Medulla oblongata (tissue), 1 donor: Measurements from ENCODE around the gene CTDP1.

Experiments
- DNase-seq: peaks from one replicate; pipeline ENCODE4 v3.0.0-alpha.2; 2015; ENCODE audit errors: extremely low spot score

Gene CTDP1

DNA sequence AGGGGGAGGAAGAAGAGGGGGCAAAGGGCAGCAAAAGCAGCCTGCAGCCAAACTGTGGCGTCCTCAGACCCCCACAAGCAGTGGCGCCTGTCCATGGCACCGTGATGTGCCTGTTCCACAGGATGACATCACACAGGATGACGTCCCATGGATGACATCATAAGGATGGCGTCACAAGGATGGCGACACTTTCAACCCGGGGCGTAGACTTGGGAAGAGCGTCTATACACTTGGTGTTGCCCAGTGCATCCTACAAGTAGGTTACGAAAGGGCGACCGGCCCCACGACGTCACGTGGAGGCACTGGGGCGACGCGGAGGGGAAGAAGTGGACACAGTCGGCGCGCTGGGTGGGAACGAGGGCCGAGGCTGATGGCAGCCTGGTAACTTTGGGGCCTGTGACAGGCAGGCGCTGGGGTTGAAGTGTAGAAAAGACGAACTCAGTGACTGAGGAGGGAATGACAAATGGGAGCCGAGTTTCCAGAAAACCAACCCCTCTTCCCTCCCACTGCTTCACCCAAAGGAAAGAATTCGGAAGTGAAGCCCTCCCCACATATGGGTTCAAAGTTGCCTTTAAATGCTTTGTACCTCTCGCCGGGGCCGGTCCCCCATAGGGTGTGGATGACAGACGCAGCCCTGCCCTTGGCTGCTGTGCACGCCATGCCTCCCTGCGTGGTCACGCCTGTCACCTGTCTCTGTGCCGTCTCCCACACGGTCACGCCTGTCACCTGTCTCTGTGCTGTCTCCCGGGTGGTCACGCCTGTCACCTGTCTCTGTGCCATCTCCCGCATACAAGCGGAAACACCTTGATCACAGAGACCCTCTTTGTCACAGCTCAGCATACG, 104.7 kb downstream of the CTDP1 start:
- DNase-seq = no peak

- DNase-seq = no peak
Observed at GRCh38 chr18:79784965-79785770, 105.6 kb downstream of the CTDP1 start.

- DNase-seq = no peak
Observed at GRCh38 chr18:79785831-79786230, 106.2 kb downstream of the CTDP1 start.

- no peak for DNase-seq
Observed at GRCh38 chr18:79786304-79786703, 106.7 kb downstream of the CTDP1 start.

DNA sequence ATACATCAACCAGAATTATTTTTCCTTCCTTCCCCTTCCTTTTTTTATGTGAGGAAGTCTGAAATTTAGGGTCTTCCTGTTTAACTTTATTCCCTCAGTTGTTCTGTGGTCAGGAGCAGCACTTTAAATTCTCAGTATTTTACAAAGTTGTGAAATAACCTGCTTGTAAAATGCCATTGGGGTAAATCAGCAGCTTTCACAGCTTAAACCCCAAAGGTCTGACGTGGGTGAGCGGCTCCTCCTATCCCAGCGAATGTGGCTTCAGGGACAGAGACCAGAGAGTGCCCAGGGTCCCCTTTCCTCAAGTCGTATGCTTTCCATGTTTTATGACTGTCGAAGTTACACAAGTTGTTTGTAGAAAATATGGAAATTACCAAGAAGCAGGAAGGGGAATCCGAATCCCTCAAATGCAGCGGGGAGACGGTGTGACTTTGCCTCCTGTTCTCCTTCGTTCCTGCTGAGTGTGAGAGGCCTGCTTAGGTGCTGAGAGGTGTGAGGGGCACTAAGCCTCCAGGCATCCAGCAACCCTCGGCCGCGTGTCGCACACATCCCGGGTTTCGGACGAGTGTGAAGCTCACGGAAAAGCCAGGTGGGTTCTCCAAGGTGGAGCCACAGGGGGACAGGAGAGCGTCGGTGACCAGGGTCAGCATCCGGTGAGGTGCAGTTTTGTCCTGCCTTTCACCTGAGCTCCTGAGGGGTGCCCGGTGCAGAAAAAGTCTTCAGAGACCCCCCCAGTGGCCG, 107.4 kb downstream of the CTDP1 start:
- DNase-seq = no peak

GRCh38 chr18:79787527-79787864, 107.9 kb downstream of the CTDP1 start:
- no peak for DNase-seq

DNA sequence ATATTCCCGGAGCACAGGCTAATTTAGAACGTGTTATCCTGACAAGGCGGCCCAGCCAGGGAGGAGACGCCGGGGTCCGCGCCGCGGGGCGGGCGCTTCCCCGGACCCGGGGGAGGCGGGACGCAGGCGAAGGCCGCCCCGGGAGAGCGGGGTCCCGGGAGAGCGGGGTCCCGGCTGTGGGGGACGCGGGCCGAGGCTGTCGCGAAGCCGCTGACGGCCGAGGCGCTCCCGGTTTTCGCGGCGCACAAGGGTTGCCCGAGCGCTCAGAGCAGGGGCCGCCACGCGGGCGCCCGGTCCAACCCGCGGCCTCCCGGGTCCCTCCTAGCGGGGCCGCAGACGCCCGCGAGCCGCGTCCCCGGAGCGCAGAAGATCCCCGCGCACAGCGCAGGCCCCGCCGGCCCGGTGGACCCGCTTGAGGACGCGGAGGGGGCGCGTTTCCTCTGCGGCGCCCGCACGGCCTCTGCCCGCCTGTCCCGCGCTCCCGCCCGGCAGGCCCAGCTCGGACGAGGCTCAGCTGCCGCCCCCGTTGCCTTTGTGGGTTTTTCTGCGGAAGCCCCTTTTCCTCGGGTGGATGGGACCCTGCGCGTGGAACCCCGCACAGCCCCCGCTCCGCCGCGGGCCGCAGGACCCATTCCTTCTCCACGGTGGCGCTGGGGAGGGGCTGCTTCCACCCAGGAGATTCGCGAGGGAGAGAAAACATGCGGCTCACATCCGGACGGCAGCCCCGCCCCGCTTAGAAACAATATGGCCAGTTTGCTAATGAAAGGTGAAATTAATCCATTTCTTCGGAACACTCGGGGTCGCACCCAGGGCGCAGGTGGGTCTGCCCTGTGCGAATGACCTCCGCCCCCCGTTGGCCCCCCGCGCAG, 108.5 kb downstream of the CTDP1 start:
- DNase-seq = no peak

GRCh38 chr18:79788734-79789085, 109.1 kb downstream of the CTDP1 start:
- DNase-seq = no peak

- no peak for DNase-seq
Observed at GRCh38 chr18:79789091-79789891, 109.7 kb downstream of the CTDP1 start.

- no peak for DNase-seq
Observed at GRCh38 chr18:79789901-79790890, 110.6 kb downstream of the CTDP1 start.

DNA sequence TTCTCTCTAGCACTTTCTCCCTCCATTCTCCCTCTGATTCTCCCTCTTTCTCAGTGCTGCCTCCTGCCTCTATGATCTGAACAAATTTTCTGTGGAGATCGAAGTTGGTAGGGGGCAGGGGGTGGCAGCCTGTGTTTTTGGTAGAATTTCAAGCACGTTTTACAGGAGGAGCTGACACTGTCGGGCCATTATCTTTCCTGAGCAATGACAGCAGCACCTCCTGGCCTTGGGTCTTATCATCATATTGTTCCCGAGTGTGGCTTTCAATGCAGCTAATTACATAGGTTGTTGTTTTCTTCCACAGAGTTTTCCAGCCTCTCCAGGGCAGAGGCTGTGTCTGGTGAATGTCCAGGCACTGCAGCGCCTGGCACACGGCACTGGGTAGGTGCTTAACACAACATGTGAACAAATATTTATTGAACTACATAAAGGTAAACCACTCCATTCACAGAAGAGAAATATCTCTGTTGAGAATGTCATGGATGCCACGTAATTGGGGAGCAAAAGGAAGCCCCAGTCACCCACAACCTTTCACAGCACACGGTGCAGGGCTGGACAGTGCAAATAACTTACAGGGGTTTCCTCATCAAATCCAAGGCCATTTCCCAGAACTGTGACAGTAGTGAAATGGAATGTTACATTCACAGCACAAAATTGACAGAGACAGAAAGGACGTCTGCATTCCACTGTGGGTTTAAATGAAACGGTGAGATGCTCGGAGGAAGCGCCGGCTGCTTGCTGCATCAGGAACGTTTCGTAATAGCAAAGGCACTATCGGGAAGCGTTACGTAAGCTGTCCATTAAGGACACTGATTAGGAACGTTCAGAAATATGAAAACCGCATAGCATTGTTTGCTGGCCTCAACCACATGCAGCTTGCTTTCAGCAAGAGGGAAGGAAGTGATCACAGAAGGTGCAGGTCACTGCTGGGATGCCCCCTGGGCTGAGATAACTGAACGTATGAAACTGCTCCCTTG, 111.7 kb downstream of the CTDP1 start:
- DNase-seq = peak; percentile 7

GRCh38 chr18:79792096-79792987, 112.7 kb downstream of the CTDP1 start:
- no peak for DNase-seq

- DNase-seq = peak; percentile 8
Observed at GRCh38 chr18:79792988-79793355, 113.4 kb downstream of the CTDP1 start.

DNA sequence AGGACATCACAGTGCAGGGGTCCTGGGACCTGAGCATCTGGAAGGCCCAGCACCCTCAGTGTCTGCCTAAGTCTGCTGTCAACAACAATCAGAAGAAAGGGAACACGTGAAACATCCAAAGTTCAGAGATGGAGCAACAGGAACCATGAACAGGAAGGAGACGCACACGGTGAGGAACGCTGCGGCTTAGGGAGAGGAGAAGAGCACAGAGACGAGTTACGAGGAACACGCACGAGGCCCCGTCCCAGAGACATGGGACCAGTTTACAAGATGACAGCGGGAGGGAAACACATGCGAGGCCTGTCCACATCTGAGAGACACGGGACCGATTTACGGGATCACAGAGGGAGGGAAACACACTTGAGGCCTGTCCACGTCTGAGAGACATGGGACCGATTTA, 115.2 kb downstream of the CTDP1 start:
- no peak for DNase-seq

- DNase-seq = no peak
Observed at GRCh38 chr18:79795446-79795845, 115.8 kb downstream of the CTDP1 start.

GRCh38 chr18:79796016-79796415, 116.4 kb downstream of the CTDP1 start:
- no peak for DNase-seq
